GM12874 (cell line): Measurements from ENCODE around the gene SYK.

Experiments
- TF ChIP-seq, protein P1 (sequence below): IDR thresholded peaks from 2 replicates; pipeline ENCODE4 v1.5.1; 2011; ENCODE audit warnings: low read depth, mild to moderate bottlenecking, control low read depth, low read length, moderate library complexity; ENCODE audit not compliant: insufficient read depth

Gene SYK

DNA sequence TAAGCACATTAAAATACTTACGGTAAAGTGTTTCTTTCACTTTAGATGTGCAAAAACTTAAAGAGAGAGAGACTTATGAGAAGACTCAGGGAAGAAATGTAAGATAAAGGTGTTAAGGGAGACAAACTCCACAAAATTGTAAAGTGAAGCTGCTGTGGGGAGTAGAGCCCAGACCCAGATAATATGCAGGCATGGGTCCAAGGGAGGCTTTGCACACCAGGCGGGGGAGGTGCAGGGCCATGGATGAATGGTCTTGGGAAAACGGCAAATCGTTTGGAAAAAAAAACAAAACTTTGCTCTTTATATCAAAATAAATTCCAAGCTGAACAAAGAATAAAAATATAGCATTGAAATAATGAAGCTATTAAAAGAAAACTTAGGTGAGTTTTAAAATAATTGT is 9.1 kb downstream of the SYK start:
- TF ChIP-seq, protein P1, sequence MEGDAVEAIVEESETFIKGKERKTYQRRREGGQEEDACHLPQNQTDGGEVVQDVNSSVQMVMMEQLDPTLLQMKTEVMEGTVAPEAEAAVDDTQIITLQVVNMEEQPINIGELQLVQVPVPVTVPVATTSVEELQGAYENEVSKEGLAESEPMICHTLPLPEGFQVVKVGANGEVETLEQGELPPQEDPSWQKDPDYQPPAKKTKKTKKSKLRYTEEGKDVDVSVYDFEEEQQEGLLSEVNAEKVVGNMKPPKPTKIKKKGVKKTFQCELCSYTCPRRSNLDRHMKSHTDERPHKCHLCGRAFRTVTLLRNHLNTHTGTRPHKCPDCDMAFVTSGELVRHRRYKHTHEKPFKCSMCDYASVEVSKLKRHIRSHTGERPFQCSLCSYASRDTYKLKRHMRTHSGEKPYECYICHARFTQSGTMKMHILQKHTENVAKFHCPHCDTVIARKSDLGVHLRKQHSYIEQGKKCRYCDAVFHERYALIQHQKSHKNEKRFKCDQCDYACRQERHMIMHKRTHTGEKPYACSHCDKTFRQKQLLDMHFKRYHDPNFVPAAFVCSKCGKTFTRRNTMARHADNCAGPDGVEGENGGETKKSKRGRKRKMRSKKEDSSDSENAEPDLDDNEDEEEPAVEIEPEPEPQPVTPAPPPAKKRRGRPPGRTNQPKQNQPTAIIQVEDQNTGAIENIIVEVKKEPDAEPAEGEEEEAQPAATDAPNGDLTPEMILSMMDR, result no peak

DNA sequence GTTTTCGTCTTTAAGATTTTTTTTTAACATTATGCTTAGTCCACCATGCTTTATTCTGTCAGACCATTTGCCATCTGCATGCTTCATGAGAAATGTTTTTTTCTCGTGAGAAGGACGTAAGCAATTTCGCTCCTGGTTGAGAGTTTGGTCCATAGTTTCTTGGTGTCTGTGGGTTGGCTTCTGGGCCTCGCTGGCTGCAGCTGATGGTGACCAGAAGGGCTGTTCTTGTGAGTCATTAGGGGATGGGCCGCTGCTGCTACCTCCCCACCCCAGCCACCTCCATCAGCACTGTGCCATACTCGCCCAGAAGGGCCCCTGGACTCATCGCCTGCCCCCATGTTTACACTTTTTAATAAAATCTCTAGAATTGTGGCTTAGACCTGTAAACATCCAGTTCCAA is 11.4 kb downstream of the SYK start:
- TF ChIP-seq, protein P1, result no peak

DNA sequence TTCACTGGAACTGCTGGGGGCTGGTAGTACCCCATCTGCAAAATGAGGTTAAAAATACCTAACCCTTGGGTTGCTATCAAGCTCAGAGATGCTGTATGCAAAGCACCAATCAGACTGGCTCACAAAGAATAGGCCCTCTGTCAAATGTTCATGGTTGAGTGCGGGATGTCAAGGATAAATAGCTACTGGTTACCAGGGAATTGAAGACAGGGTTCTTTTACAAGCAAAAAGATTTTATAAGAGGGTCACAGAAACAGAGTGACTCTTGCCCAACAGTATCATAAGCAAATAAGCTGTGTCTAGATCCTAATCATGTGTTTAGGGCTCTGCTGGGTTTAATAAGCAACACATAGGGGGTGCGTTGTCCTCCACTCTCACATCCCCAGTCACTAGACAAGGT is 11.9 kb downstream of the SYK start:
- TF ChIP-seq, protein P1, result no peak

DNA sequence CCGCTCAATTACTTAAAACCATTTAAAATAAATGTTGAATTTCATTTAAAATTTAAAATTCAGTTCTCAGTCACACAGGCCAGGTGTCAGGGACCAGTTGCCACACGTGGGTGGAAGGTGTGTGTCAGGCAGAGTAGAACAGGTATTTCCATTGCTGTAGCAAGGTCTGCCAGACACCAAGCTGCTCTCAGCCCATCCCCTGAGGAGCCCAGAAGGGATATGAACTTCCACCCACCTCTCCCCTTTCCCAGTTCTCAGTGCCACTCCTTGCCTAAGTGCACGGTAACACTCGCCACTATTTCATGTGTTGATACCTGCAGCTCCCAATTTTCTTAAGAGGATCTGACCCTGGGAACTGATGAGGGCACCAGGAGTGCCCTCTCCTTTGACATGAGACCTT is 12.7 kb downstream of the SYK start:
- TF ChIP-seq, protein P1, result no peak

DNA sequence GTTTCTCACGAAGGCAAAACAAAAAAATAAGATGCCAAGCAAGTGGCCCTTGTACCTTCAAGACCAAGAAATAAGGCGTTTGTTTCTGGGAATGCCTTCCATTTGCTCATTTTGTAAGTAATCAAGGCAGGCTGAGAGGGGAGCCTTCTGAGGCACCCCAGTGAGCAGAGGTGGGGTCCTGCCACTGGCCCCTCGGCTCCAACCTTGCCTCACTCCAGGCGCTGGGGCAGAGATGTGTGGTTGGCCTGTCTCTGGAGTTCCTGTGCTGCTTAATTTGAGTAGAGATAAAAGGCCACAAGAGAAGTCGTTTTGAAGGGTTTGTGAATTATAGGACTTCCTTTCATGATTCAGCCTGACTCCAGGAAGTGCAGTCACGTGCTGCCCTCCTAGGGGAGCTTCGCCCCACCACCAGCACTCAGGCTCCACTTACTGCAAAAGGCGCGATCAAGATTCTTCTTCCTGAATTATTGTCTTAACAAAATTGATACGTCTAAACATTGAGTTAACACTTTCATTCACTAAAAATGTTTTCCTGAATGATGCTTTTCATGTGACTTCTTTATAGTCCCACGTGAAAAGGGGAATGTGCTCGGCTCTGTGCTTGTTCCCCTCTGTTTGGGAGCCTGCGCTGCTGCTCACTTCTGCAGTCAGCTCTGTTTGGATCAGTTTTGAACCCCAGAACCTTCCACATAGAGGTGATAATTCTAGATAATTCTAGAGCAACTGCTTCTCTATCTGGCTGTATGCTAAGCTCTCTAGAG is 13.7 kb downstream of the SYK start:
- TF ChIP-seq, protein P1, result no peak

DNA sequence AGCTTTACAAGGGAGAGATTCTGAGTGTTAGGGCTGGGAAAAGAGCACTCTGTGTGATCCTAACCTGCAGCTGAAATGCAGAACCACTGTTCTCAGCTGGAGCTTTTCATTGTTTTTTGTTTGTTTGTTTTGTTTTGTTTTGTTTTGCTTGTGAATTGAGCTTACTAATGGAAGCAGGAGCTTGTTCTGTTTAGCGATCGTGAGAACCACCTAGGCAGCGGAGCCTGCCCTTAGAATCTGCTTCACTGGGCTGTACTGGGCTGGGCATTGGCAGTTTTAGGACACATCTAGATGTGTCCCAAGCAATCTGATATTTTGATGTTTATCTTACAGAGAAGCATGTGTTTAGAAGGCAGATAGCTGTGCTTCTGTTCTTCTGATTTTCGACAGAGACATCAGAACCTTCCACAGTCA is 14.3 kb downstream of the SYK start:
- TF ChIP-seq, protein P1, result no peak

DNA sequence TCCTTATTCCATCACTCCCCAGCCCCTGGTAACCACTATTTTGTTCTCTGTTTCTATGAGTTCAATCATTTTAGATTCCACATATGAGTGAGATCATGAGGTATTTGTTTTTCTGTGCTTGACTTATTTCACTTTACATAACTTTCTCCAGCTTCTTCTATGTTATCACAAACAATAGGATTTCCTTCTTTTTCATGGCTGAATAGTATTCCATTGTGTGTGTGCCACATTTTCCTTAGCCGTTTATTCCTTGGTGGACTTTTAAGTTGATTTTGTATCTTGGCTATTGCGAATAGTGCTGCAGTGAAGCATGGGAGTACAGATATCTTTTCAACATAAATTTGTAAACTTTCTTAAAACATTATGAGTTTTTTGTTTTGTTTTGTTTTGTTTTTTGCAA is 15.1 kb downstream of the SYK start:
- TF ChIP-seq, protein P1, result no peak
